HepG2 (cell line): ENCODE measurements around the gene KLK10. TPM values are rescaled to one million over a fixed set of nuclear protein-coding genes. Genes with fewer than 3 reads are reported as not detected.

ENCODE experiments used
- ATAC-seq: fragments of 200-7000 bp; cut with Tn5 transposase; 3 replicates; pipeline ENCODE4 v1.9.1; 2020; ENCODE audit warnings: mild to moderate bottlenecking, moderate library complexity
- BruUV-seq: library from RNA; stranded (reverse); fragments of 400-500 nt; replicated peaks from 2 replicates; lab custom pipeline; 2021; lab: Mats Ljungman, UMichigan
- CTCF ChIA-PET: fragments of 300-600 bp; formaldehyde crosslinking; extraction: SDS; loops from one replicate; lab custom pipeline; 2021; ENCODE audit warnings: low total read pairs, inconsistent platforms, low intra/inter-chr PET ratio; lab: Yijun Ruan, JAX
- POLR2A ChIA-PET: fragments of 350-600 bp; sonication (Branson Sonifier 250); formaldehyde crosslinking; loops from one replicate; lab custom pipeline; 2020; ENCODE audit warnings: antibody characterized with exemption, inconsistent platforms; lab: Yijun Ruan, JAX
- DNase-seq: peaks from one replicate; pipeline ENCODE4 v3.0.0-alpha.2; 2015; ENCODE audit warnings: low spot score
- FAIRE-seq: peaks from 3 replicates; lab custom pipeline; 2011; peaks lifted over from hg19 to GRCh38; lab: Jason Lieb, UNC
- H2AFZ ChIP-seq: one replicate; pipeline ENCODE4 v1.6.1; 2011; ENCODE audit warnings: low read length, inconsistent platforms
- H3K27ac ChIP-seq: fragments of 300-600 bp; 3 replicates; pipeline ENCODE4 v1.8.0; 2011; ENCODE audit warnings: mixed run types, mild to moderate bottlenecking, mixed read lengths, low read length, inconsistent platforms; ENCODE audit not compliant: insufficient read depth; ENCODE audit errors: extremely low read length
- H3K27me3 ChIP-seq, 2 experiments: fragments of 200-600 bp in 1 of 2; 2 replicates in 1 of 2; 3 replicates in 1 of 2; pipeline versions ENCODE4 v1.6.0 to v1.8.0; 2011; ENCODE audit warnings: low read length in 2 of 2, mild to moderate bottlenecking in 2 of 2, moderate library complexity in 2 of 2, inconsistent platforms in 1 of 2; ENCODE audit not compliant: insufficient read depth in 2 of 2, control insufficient read depth in 1 of 2
- H3K36me3 ChIP-seq, 2 experiments: fragments of 200-600 bp in 1 of 2; replicated peaks in 1 of 2; 2 replicates in 1 of 2; 3 replicates in 1 of 2; pipeline versions ENCODE4 v1.5.1 to v1.8.0; 2011; ENCODE audit warnings: low read length in 2 of 2, inconsistent platforms in 1 of 2; ENCODE audit not compliant: insufficient read depth in 2 of 2, control insufficient read depth in 1 of 2
- H3K4me1 ChIP-seq: 2 replicates; pipeline ENCODE4 v1.5.1; 2012; ENCODE audit warnings: low read length, inconsistent platforms; ENCODE audit not compliant: insufficient read depth
- H3K4me2 ChIP-seq: 2 replicates; pipeline ENCODE4 v1.6.0; 2011; ENCODE audit warnings: low read depth, low read length, inconsistent platforms
- H3K4me3 ChIP-seq, 3 experiments: fragments of 200-600 bp in 1 of 3; sonication (generic), shearing (Covaris generic) in 1 of 3; replicated peaks in 1 of 3; 2 replicates each; pipeline ENCODE4 v1.5.1; 2011 to 2016; ENCODE audit warnings: low read length in 3 of 3, inconsistent platforms in 2 of 3, low read depth in 2 of 3, mild to moderate bottlenecking in 2 of 3, control low read depth in 1 of 3, mixed read lengths in 1 of 3; ENCODE audit not compliant: insufficient read depth in 1 of 3
- H3K79me2 ChIP-seq: one replicate; pipeline ENCODE4 v1.6.1; 2011; ENCODE audit warnings: low read length, inconsistent platforms; ENCODE audit not compliant: insufficient read depth
- H3K9ac ChIP-seq: 2 replicates; pipeline ENCODE4 v1.6.0; 2011; ENCODE audit warnings: mild to moderate bottlenecking, low read depth, low read length, inconsistent platforms; ENCODE audit not compliant: insufficient read depth
- H3K9me3 ChIP-seq: 2 replicates; pipeline ENCODE4 v1.5.1; 2012; ENCODE audit warnings: mild to moderate bottlenecking, low read length
- H4K20me1 ChIP-seq: 2 replicates; pipeline ENCODE4 v1.6.0; 2011; ENCODE audit warnings: inconsistent platforms, mild to moderate bottlenecking, low read length, moderate library complexity; ENCODE audit not compliant: insufficient read depth
- ATF7 ChIP-seq, 2 experiments: fragments of 450-650 bp in 1 of 2; sonication (generic) in 1 of 2; formaldehyde crosslinking in 1 of 2; IDR thresholded peaks; 2 replicates each; pipeline versions ENCODE4 v1.4.0 to v1.6.1; 2016 to 2020; ENCODE audit warnings: antibody characterized with exemption in 1 of 2, mild to moderate bottlenecking in 1 of 2, missing genetic modification reagents in 1 of 2
- HNRNPK ChIP-seq: fragments of 200-400 bp; formaldehyde crosslinking; IDR thresholded peaks from 2 replicates; pipeline ENCODE4 v1.6.1; 2018; ENCODE audit warnings: low read length, low read depth, moderate library complexity, mild to moderate bottlenecking; ENCODE audit not compliant: poor library complexity, severe bottlenecking
- KLF16 ChIP-seq, 2 experiments: sonication (generic) in 1 of 2; formaldehyde crosslinking in 1 of 2; IDR thresholded peaks; 2 replicates each; pipeline versions ENCODE4 v1.6.1 to v1.8.0; 2016 to 2023; ENCODE audit warnings: missing genetic modification reagents in 2 of 2, missing compliant biosample characterization in 1 of 2
- ZNF20 ChIP-seq: sonication (generic); formaldehyde crosslinking; IDR thresholded peaks from 2 replicates; pipeline ENCODE4 v1.4.0; 2020; ENCODE audit warnings: mild to moderate bottlenecking, moderate library complexity, missing genetic modification reagents
- WGBS: methylation state at CpG from one replicate; pipeline ENCODE4 v1.1.6; 2017; ENCODE audit warnings: low lambda C conversion rate; 5-methylcytosine and 5-hydroxymethylcytosine counted together
- in situ Hi-C: cut with HindIII; loops from 2 replicates; pipeline ENCODE4 v1.10.0; 2017; ENCODE audit warnings: low pct_unique_long_range_greater_than_20kb; ENCODE audit not compliant: extremely low pct_ligation_motif_present
- intact Hi-C: fragments of 100-400 bp; cut with micrococcal nuclease; formaldehyde crosslinking; loops from one replicate; pipeline ENCODE4 v1.10.0; 2022; ENCODE audit not compliant: unreplicated experiment
- polyA plus RNA-seq, 8 experiments: library from polyadenylated mRNA; depleted of rRNA in 3 of 8; stranded (reverse) in 7 of 8; unstranded in 1 of 8; fragments of >200 nt; fragmentation: Illumina TruSeq in 4 of 8; extraction: Trizol in 4 of 8; gene quantifications; 2 replicates each; pipeline versions ENCODE4 v1.2.1 to v1.2.3, GENCODE V29; 2011 to 2016; ENCODE audit warnings: low read depth in 4 of 8, missing spikeins in 1 of 8, mixed read lengths in 1 of 8; ENCODE audit not compliant: insufficient read depth in 1 of 8
- total RNA-seq, 5 experiments: library from RNA; depleted of rRNA; stranded (reverse); fragments of >200 nt; fragmentation: Illumina TruSeq; extraction: Trizol; gene quantifications; 2 replicates each; pipeline ENCODE4 v1.2.3, GENCODE V29; 2016; ENCODE audit warnings: low read depth in 1 of 5

The KLK10 gene
- total and polyA plus RNA-seq, 2 of the 13 experiments (the other 11 are each of a cell fraction or from before 2014, with no cell fraction given) = not detected

GRCh38 chr19:51060336-51060735 lies 40.8 kb upstream of the KLK10 start:
- WGBS = 32% methylated on average over 4 of the region's 4 CpGs
- no peak for FAIRE-seq
- no TSS peak for BruUV-seq
- no peaks in the 10 kb centered on the region for H3K36me3 ChIP-seq
- no peak for DNase-seq
- TF ChIP-seq HNRNPK = peak; percentile 4
- TF ChIP-seq KLF16 (CRISPR knock-in tag; IDR thresholded peaks at IDR 0.05) = no peak
- intact Hi-C loops (no loop called here), in situ Hi-C loops (no loop called here)
- no peak for ATAC-seq
- H3K9me3 ChIP-seq = no peaks in the 10 kb centered on the region
- no peak overlapping the region for H3K4me2 ChIP-seq
- no peaks in the 10 kb centered on the region for H3K79me2 ChIP-seq
- H3K27ac ChIP-seq = no peak overlapping the region
- no peaks in the 10 kb centered on the region for H4K20me1 ChIP-seq
- ChIA-PET CTCF (no interaction called here), POLR2A (no interaction called here)
- H2AFZ ChIP-seq = no peak overlapping the region
- no peaks in the 10 kb centered on the region for H3K4me1 ChIP-seq
- H3K9ac ChIP-seq = no peak overlapping the region
- H3K4me3 ChIP-seq = no peak overlapping the region
- no peaks in the 10 kb centered on the region; a peak in 1 of 5 replicates for H3K27me3 ChIP-seq

GRCh38 chr19:51059715-51060114 lies 40.2 kb upstream of the KLK10 start:
- no TSS peak for BruUV-seq
- H2AFZ ChIP-seq = no peak overlapping the region
- no peak for FAIRE-seq
- WGBS = 10% methylated on average over 7 of the region's 7 CpGs
- TF ChIP-seq ATF7 (IDR thresholded peaks at IDR 0.05) (0 out of 2 replicates have a peak, but pooled peaks have one; percentile 5), ATF7 (CRISPR knock-in tag; IDR thresholded peaks at IDR 0.05) (no peak), ZNF20 (CRISPR knock-in tag) (no peak)
- intact Hi-C loops (no loop called here), in situ Hi-C loops (no loop called here)
- H3K79me2 ChIP-seq = no peaks in the 10 kb centered on the region
- no peak for DNase-seq
- no peak overlapping the region for H3K27ac ChIP-seq
- H3K9ac ChIP-seq = no peak overlapping the region
- H3K9me3 ChIP-seq = no peaks in the 10 kb centered on the region
- no peak for ATAC-seq
- no peak overlapping the region for H3K4me3 ChIP-seq
- no peaks in the 10 kb centered on the region for H3K4me1 ChIP-seq
- H3K27me3 ChIP-seq = no peaks in the 10 kb centered on the region; a peak in 1 of 5 replicates
- ChIA-PET POLR2A (no interaction called here), CTCF (no interaction called here)
- H3K4me2 ChIP-seq = no peak overlapping the region
- H4K20me1 ChIP-seq = no peaks in the 10 kb centered on the region
- H3K36me3 ChIP-seq = no peaks in the 10 kb centered on the region
